GM12891 (cell line): ENCODE data around the gene GANC.
"Not testable (repeated sequence)": the region's sequence is repeated elsewhere in the genome, so short reads cannot be mapped to it uniquely, and the experiment has no call there.

Experiments used
- PAX5 ChIP-seq: IDR thresholded peaks from 2 replicates; pipeline ENCODE4 v1.6.1; 2011; ENCODE audit warnings: low read length, moderate library complexity, mild to moderate bottlenecking; ENCODE audit not compliant: insufficient read depth, severe bottlenecking
- POLR2A ChIP-seq: IDR thresholded peaks from 2 replicates; pipeline ENCODE4 v1.6.1; 2011; ENCODE audit warnings: low read depth, low read length, control low read depth
- POLR2AphosphoS5 ChIP-seq: IDR thresholded peaks from 2 replicates; pipeline ENCODE4 v1.6.1; 2011; ENCODE audit warnings: low read depth, low read length, control low read depth
- SPI1 ChIP-seq: IDR thresholded peaks from 2 replicates; pipeline ENCODE4 v1.6.1; 2011; ENCODE audit warnings: low read depth, low read length, control low read depth
- TAF1 ChIP-seq: IDR thresholded peaks from 2 replicates; pipeline ENCODE4 v1.6.1; 2011; ENCODE audit warnings: low read depth, low read length, control low read depth

DNA sequence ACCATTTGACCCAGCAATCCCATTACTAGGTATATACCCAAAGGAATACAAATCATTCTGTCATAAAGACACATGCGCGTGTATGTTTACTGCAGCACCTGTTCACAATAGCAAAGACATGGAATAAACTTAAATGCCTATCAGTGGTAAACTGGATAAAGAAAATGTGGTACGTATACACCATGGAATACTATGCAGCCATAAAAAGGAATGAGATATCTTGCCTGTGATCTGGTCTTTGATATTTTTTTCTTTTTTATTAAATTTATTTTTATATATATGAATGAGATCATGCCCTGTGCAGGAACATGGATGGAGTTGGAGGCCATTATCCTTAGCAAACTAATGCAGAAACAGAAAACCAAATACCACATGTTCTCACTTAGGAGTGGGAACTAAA, 64.1 kb downstream of the GANC start:
- TF ChIP-seq POLR2A, TAF1, POLR2AphosphoS5, SPI1, PAX5: not testable (repeated sequence)
